Fibroblast of lung (primary cell): ENCODE results near the gene TACSTD2.

ENCODE experiments used
- EZH2 ChIP-seq: IDR thresholded peaks from 2 replicates; pipeline ENCODE4 v1.5.1; 2012; ENCODE audit warnings: low read length, control low read depth, mild to moderate bottlenecking; ENCODE audit errors: missing control alignments
- TF ChIP-seq, protein P1 (sequence below), 2 donors: IDR thresholded peaks in 1 of 2; conservative IDR thresholded peaks in 1 of 2; 1 replicate in 1 of 2; 2 replicates in 1 of 2; pipeline ENCODE4 v1.5.1; 2011 to 2012; ENCODE audit warnings: low read length in 2 of 2, control low read depth in 1 of 2, inconsistent platforms in 1 of 2, low read depth in 1 of 2, mild to moderate bottlenecking in 1 of 2

GRCh38 chr1:58584082-58584895 lies 7.2 kb upstream of the TACSTD2 start:
- no peak for TF ChIP-seq EZH2
- TF ChIP-seq, protein P1, sequence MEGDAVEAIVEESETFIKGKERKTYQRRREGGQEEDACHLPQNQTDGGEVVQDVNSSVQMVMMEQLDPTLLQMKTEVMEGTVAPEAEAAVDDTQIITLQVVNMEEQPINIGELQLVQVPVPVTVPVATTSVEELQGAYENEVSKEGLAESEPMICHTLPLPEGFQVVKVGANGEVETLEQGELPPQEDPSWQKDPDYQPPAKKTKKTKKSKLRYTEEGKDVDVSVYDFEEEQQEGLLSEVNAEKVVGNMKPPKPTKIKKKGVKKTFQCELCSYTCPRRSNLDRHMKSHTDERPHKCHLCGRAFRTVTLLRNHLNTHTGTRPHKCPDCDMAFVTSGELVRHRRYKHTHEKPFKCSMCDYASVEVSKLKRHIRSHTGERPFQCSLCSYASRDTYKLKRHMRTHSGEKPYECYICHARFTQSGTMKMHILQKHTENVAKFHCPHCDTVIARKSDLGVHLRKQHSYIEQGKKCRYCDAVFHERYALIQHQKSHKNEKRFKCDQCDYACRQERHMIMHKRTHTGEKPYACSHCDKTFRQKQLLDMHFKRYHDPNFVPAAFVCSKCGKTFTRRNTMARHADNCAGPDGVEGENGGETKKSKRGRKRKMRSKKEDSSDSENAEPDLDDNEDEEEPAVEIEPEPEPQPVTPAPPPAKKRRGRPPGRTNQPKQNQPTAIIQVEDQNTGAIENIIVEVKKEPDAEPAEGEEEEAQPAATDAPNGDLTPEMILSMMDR (conservative IDR thresholded peaks at IDR 0.05 in 1 of 2, IDR thresholded peaks at IDR 0.05 in 1 of 2; ENCODE audit: low read depth in 1 of 2, low read length in 2 of 2), result no peak
